Erythroblast (primary cell): Measurements from ENCODE around the gene XRCC3.

Experiments used
- GATA1 ChIP-seq: IDR thresholded peaks from 2 replicates; pipeline ENCODE4 v1.6.1; 2011; ENCODE audit warnings: low read depth, mild to moderate bottlenecking, control low read depth, low read length, moderate library complexity
- POLR2A ChIP-seq: IDR thresholded peaks from 2 replicates; pipeline ENCODE4 v1.6.1; 2011; ENCODE audit warnings: mild to moderate bottlenecking, low read length

DNA sequence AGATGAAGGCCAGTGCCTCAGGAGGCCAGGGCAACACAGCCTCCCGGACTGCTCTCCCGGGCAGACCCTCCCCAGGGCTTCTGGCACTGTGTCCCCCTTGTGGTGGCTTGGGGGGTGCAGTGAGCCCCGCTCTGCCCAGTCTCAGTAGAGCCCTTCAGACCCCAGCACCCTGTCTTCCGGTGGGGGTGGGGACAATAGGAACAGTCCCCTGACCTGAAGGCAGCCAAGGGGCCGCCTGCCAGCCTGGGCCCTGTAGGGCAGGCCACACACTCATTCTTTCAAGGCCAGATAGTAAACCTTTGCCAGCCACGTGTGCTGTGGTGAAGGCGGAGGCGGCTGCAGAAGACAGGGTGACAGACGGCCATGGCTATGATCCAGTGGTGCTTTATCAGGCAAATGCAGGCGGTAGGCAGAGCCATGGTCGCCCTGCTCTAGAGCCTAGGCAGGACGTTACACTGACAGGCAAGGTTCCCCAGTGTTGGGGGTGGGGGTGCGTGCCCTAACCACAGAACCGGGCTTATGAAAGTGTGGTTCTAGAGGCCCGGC is 15.3 kb upstream of the XRCC3 start:
- TF ChIP-seq POLR2A: peak; percentile 29
- peak; percentile 57 for TF ChIP-seq GATA1
